Loucy (cell line): ENCODE data around the gene BMAL1.

Source experiments
- H2AFZ ChIP-seq: fragments of 200-600 bp; sonication (generic); 2 replicates; pipeline ENCODE4 v1.6.0; 2016; ENCODE audit warnings: antibody characterized with exemption, mild to moderate bottlenecking, low read length, moderate library complexity
- H3F3A ChIP-seq: fragments of 200-600 bp; 2 replicates; pipeline ENCODE4 v1.6.0; 2016; ENCODE audit warnings: antibody characterized with exemption, low read depth, mild to moderate bottlenecking
- H3K27me3 ChIP-seq: fragments of 200-600 bp; sonication (generic); 2 replicates; pipeline ENCODE4 v1.6.1; 2014; ENCODE audit warnings: low read length, mild to moderate bottlenecking; ENCODE audit not compliant: insufficient read depth, poor library complexity, severe bottlenecking
- H3K36me3 ChIP-seq: fragments of 200-600 bp; sonication (generic); 2 replicates; pipeline ENCODE4 v1.6.1; 2016; ENCODE audit warnings: low read length; ENCODE audit not compliant: insufficient read depth
- H3K4me1 ChIP-seq: fragments of 200-600 bp; sonication (generic); 2 replicates; pipeline ENCODE4 v1.5.1; 2014; ENCODE audit warnings: low read length, mild to moderate bottlenecking; ENCODE audit not compliant: insufficient read depth, poor library complexity, severe bottlenecking
- H3K4me2 ChIP-seq: fragments of 200-600 bp; sonication (generic); 2 replicates; pipeline ENCODE4 v1.6.0; 2014; ENCODE audit warnings: antibody characterized with exemption, low read length, low read depth, mild to moderate bottlenecking; ENCODE audit not compliant: poor library complexity, severe bottlenecking
- H3K4me3 ChIP-seq: fragments of 200-600 bp; sonication (generic); 2 replicates; pipeline ENCODE4 v1.5.1; 2014; ENCODE audit warnings: low read length, mild to moderate bottlenecking, mixed read lengths; ENCODE audit not compliant: poor library complexity, severe bottlenecking
- H3K79me2 ChIP-seq: fragments of 200-600 bp; sonication (generic); 2 replicates; pipeline ENCODE4 v1.6.1; 2014; ENCODE audit warnings: low read length; ENCODE audit not compliant: insufficient read depth
- H3K9ac ChIP-seq: fragments of 200-600 bp; sonication (generic); 2 replicates; pipeline ENCODE4 v1.6.0; 2014; ENCODE audit warnings: mild to moderate bottlenecking, low read depth, low read length, moderate library complexity; ENCODE audit not compliant: poor library complexity, severe bottlenecking
- H3K9me2 ChIP-seq: fragments of 200-600 bp; sonication (generic); replicated peaks from 2 replicates; pipeline ENCODE4 v1.6.1; 2016; ENCODE audit warnings: low read depth, low read length, mixed read lengths
- H3K9me3 ChIP-seq: fragments of 200-600 bp; sonication (generic); 2 replicates; pipeline ENCODE4 v1.6.1; 2014; ENCODE audit warnings: mild to moderate bottlenecking, antibody characterized with exemption, low read length, low read depth; ENCODE audit not compliant: insufficient read depth
- H4K20me1 ChIP-seq: fragments of 200-600 bp; sonication (generic); 2 replicates; pipeline ENCODE4 v1.6.0; 2014; ENCODE audit warnings: antibody characterized with exemption, low read length, mild to moderate bottlenecking; ENCODE audit not compliant: insufficient read depth, poor library complexity, severe bottlenecking
- EZH2phosphoT487 ChIP-seq: fragments of 200-600 bp; IDR thresholded peaks from 2 replicates; pipeline ENCODE4 v1.6.1; 2018; ENCODE audit warnings: antibody characterized with exemption, mild to moderate bottlenecking, moderate library complexity, borderline replicate concordance
- TF ChIP-seq, protein P1 (sequence below): fragments of 200-600 bp; sonication (generic); conservative IDR thresholded peaks from 2 replicates; pipeline ENCODE4 v1.5.1; 2014; ENCODE audit warnings: mild to moderate bottlenecking, antibody characterized with exemption, low read length

The BMAL1 gene

DNA sequence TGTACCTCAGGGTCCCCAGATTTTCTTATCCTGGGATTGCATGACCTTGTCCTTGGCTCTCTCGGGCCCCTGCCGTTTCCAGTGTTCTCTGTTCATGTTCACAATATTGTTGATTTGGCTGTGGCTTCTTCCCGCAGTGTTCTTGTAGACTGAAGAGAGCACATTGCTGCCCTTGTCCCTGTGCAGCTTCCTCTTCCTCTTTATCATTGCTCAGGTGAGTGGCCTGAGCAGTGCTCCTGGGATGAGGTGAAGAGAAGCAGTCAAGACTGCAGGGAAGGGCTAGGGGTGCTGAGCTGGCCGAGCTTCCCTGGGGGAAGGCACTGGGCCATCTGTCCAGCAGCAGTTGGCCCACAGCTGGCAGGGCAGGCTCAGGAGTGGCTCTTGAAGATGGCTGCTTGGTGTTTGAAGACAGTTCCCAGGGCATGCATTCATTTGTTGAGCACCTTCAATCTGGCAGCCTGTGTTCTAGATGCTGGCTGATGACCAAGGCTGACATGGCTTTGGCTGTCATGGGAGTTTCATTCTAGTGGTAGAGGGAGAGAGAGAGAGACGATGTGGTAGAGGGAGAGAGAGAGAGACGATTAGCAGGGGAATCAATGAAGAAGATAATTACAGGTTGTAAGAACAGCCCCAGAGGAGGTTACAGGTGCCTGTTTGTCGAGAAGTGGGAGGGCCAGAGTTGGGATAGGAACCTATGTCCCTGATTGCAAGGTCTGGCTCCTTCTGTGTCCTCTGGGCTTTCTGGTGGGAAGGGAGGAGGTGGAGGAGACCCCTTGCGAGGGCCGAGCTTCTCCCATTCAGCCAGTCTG, 17.4 kb downstream of the BMAL1 start:
- H3K36me3 ChIP-seq: no peaks in the 10 kb centered on the region
- no peaks in the 10 kb centered on the region for H3K9me3 ChIP-seq
- no peaks in the 10 kb centered on the region for H3K9me2 ChIP-seq
- no peak overlapping the region for H3K9ac ChIP-seq
- no peaks in the 10 kb centered on the region for H3F3A ChIP-seq
- H3K4me2 ChIP-seq: no peak overlapping the region
- H3K79me2 ChIP-seq: no peaks in the 10 kb centered on the region
- no peak for TF ChIP-seq EZH2phosphoT487
- TF ChIP-seq, protein P1, sequence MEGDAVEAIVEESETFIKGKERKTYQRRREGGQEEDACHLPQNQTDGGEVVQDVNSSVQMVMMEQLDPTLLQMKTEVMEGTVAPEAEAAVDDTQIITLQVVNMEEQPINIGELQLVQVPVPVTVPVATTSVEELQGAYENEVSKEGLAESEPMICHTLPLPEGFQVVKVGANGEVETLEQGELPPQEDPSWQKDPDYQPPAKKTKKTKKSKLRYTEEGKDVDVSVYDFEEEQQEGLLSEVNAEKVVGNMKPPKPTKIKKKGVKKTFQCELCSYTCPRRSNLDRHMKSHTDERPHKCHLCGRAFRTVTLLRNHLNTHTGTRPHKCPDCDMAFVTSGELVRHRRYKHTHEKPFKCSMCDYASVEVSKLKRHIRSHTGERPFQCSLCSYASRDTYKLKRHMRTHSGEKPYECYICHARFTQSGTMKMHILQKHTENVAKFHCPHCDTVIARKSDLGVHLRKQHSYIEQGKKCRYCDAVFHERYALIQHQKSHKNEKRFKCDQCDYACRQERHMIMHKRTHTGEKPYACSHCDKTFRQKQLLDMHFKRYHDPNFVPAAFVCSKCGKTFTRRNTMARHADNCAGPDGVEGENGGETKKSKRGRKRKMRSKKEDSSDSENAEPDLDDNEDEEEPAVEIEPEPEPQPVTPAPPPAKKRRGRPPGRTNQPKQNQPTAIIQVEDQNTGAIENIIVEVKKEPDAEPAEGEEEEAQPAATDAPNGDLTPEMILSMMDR: no peak
- H3K4me1 ChIP-seq: no peaks in the 10 kb centered on the region
- no peaks in the 10 kb centered on the region for H3K27me3 ChIP-seq
- no peak overlapping the region for H3K4me3 ChIP-seq
- H2AFZ ChIP-seq: no peak overlapping the region
- H4K20me1 ChIP-seq: no peaks in the 10 kb centered on the region

DNA sequence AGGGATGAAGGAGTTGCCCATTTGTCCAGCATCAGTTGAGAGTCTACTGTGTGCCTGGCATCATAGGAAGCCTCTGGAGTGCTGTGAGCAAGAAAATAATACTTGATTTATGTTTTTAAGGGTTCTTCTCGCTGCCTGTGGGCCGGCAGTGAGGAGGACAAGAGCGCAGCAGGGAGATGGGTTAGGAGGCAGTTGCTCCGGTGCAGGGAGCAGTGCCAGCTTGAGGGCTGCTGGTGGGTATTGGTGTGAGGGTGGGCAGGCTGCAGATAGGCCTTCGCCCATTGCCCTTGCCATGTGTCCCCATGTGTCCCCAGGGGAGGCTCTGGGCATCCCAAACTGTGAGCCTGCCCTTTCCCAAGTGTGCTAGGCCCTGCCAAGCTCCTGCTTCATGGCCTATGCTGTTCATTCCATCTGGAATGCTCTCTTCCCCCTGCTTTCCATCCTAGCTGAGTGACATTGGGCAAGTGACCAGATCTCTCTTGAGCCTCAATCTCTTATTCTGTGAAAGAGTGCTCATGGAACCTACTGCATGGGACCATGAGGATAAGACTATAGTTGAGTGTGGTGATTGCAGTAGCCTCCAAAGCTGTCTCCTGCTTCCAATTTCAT, 19.8 kb downstream of the BMAL1 start:
- no peak overlapping the region for H3K9ac ChIP-seq
- no peaks in the 10 kb centered on the region for H3K79me2 ChIP-seq
- H3F3A ChIP-seq: no peaks in the 10 kb centered on the region
- TF ChIP-seq, protein P1: no peak
- TF ChIP-seq EZH2phosphoT487: no peak
- H3K27me3 ChIP-seq: no peaks in the 10 kb centered on the region
- no peaks in the 10 kb centered on the region for H4K20me1 ChIP-seq
- H3K36me3 ChIP-seq: no peaks in the 10 kb centered on the region
- no peaks in the 10 kb centered on the region for H3K4me1 ChIP-seq
- no peak overlapping the region for H3K4me2 ChIP-seq
- no peak overlapping the region for H3K4me3 ChIP-seq
- H3K9me2 ChIP-seq: no peaks in the 10 kb centered on the region
- no peaks in the 10 kb centered on the region for H3K9me3 ChIP-seq
- no peak overlapping the region for H2AFZ ChIP-seq

DNA sequence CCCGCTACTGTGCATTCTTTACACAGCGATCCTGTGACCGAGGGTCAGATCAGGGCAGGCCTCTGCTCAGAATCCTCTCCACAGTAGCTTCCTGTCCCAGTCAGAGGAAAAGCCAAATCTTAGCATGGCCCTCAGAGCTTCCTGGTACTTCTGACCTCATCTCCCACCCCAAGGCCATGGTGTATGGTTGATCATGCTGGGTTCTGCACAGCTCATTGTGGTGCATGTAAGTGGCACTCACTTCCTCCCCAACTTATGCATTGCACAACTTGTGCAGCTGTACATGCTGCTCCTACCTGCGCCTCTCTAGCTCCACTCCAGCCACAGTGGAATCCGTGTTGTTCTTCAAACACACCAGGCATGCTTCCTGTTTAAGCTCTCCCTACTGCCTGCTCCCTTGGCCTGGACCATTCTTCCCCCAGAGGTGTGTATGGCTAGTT, 20.3 kb downstream of the BMAL1 start:
- Histone ChIP-seq H4K20me1 (no peaks in the 10 kb centered on the region), H3K4me3 (no peak overlapping the region), H3K4me1 (no peaks in the 10 kb centered on the region), H3K4me2 (no peak overlapping the region), H3F3A (no peaks in the 10 kb centered on the region), H3K27me3 (no peaks in the 10 kb centered on the region), H3K79me2 (no peaks in the 10 kb centered on the region), H2AFZ (no peak overlapping the region), H3K36me3 (no peaks in the 10 kb centered on the region), H3K9me3 (no peaks in the 10 kb centered on the region), H3K9ac (no peak overlapping the region), H3K9me2 (no peaks in the 10 kb centered on the region)
- TF ChIP-seq, protein P1: no peak
- TF ChIP-seq EZH2phosphoT487: no peak
